Fibroblast of skin of back (primary cell): ENCODE results near the gene ADTRP.
"Not testable (repeated sequence)": the region's sequence is repeated elsewhere in the genome, so short reads cannot be mapped to it uniquely, and the experiment has no call there.

ENCODE experiments used
- DNase-seq: peaks from one replicate; pipeline ENCODE4 v3.0.0-alpha.2; 2013

ADTRP gene

DNA sequence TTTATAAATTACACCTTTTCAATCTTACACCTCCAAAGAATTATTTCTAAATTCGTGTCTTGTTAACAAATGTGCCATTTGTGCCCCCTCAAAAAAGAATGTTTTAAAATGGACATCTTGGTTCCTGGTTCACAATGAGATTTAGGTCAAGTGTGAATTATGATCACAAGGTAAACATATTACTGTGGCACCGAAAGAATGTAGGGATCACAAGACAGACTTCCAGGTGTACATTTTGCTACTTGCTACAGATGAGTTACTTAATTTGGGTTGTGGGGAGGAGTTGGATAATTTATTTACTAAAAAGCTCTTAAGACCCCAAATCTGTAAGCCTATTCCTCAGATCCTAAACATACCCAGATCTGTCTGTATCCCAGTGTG lies 25.0 kb upstream of the ADTRP start:
- no peak for DNase-seq

GRCh38 chr6:11802886-11803590 lies 24.4 kb upstream of the ADTRP start:
- no peak for DNase-seq

- DNase-seq: not testable (repeated sequence)
Observed at GRCh38 chr6:11800531-11800930, 21.9 kb upstream of the ADTRP start.

DNA sequence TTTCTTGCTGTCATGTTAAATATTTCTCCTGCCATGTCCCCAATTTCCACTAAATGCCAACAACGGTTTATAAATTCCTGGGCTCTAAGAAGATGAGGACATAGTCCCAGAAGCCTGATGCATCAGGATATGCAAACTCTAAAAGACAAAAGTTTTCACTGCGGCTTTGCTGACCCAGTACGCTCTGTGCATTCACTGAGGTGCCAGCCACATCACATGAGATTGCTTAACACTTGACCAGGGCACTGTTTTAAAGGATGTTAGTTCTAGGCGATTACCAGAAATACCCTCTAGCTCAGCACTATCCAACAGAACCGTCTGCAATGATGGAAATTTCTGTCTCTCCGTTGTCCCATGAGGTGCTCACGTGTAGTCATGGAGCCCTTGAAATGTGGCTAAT lies 19.9 kb upstream of the ADTRP start:
- no peak for DNase-seq

- DNase-seq: no peak
Observed at GRCh38 chr6:11798096-11798495, 19.5 kb upstream of the ADTRP start.

- no peak for DNase-seq
Observed at GRCh38 chr6:11796829-11797228, 18.2 kb upstream of the ADTRP start.

GRCh38 chr6:11795403-11795802 lies 16.8 kb upstream of the ADTRP start:
- no peak for DNase-seq

- no peak for DNase-seq
Observed at GRCh38 chr6:11793277-11793676, 14.7 kb upstream of the ADTRP start.

GRCh38 chr6:11791354-11792107 lies 12.9 kb upstream of the ADTRP start:
- no peak for DNase-seq

DNA sequence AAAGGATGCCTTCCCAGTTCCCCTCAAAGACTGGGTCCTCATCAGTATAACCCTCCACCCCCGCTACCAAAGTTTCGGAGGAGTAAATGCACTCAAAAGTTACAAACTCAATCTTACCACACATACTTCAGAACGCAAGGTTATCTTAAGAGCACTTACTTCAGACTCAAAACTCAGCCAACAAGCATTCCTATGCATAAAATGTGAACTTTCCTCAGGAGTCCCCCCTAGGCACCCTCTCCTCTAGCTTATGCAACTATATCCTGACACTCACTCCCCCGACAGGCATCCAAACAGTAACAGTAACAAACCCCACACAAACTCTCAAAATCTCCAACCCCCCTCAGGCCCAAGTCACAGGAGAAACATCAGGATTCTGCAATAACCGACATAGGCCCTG lies 11.1 kb upstream of the ADTRP start:
- no peak for DNase-seq

DNA sequence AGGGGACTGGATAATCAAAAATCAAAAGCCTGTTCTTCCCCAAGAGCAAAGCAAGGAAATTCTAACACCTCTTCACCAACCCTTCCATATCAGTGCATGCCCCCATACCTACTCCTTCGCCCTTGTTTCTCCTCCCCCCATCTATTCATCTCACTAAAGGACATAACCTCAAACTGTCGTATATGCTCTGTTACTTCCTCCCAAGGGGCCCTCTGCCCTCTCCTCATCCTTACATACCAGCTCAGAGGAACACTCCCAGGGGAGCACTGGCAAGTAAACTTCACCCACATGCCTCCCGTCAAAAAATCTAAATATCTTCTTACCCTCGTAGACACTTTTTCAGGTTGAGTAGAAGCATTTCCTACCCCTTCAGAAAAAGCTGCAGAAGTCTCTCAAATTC lies 9.4 kb upstream of the ADTRP start:
- DNase-seq: no peak

DNA sequence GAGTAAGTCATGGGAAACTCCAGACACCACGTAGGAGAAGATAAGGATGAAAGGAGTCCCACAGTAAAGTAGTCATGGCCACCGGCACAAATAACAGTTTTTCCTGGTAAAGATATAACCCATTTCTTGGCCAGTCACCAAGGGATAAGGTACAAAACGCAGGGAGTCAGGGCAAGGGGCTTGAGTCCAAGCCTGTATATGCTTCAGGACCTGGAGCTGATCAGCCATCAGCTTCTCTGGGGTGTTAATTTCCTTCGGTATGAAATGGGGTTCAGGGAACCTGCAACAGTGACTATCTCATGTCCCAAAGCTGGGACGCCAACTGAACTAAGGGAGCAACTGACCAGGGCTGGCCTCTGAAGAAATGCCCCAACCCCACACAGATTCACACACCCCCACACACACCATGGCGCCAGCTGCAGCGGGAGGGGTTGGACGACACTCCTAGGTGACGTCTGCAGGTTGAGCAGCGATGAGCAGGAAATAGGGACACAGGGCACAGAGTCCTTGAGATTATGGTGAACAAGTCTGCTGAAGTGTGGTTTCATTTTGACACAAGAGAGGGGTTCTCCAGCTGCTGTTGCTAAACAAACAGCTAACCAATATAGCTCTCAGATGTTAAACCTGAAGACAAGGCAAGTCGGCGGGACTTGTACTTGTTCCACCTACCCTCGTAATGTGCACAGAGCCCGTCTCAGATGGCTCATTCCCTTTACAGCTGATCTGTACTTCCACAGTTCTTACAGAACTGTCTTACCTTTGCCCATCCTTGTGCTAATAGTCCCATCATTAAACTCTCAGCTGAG lies 7.4 kb upstream of the ADTRP start:
- no peak for DNase-seq

GRCh38 chr6:11785415-11785773 lies 6.8 kb upstream of the ADTRP start:
- no peak for DNase-seq

DNA sequence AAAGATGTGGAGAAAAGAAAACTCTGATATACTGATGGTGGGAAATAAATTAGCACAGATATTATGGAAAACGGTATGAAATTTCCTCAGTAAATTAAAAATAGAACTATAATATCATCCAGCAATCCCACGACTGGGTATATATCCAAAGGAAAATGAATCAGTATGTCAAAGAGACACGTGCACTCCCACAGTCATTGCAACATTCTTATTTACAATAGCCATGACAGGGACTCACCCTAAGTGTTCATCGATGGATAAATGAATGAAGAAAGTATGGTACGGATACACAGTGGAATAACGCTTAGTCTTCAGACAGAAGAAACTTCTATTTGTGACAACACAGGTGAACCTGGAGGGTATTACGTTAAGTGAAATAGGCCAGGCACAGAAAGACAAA lies 5.7 kb upstream of the ADTRP start:
- no peak for DNase-seq

DNA sequence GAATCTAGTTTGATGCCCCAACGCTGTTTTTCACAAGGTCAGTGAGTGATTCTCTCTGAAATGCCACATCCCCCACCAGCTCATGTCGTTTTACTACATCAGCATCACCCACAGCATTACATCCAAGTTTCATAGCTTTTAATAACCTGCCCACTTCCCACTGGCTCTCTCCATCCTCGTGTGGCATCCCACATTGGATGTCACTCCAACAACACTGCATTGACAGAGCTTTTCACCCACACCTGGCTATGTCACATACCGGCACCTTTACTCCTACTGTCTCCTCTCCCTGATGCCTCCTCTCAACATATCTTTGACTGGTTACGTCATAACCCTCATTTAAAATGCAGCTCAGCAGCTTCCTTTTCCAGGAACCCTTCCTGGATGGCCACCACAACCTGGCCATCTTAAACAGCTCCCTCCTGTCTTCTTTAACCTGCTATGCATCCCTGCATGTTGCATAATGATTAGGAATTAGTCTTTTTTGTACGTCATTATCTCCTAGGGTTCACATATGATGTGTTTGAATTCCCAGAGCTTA lies 5.0 kb upstream of the ADTRP start:
- no peak for DNase-seq

DNA sequence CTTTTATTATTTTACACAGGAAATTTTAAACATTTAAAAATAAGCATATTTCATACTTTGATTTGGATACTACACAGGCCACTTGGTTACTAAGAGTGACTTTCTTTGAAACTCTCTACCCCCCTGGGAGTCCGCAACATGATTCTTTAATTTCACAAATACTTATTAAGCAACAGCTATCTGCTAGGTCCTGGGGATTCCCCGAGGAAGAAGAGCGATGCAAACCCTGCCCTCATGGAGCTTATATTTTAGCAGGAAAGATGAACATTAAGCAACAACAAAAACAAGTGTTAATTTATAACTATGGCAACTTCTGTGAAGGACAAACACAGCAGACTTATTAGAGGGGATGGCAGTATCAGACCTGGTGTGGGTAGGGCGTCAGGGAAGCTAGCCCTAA lies 3.9 kb upstream of the ADTRP start:
- no peak for DNase-seq

DNA sequence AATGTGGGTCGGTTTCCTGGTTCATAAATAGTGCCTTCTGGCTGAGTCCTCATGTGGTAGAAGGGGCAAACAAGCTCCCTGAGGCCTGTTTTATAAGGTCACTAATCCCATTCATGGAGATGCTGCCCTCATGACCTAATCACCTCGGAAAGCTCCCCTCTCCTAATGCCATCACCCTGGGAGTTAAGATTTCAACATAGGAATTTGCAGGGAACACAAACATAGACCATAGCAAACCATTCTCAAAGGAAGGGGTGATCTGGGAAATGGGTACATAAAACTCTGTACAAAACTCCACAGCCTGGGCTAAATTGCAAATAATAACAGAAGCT lies 1.5 kb upstream of the ADTRP start:
- no peak for DNase-seq

GRCh38 chr6:11779329-11780096 lies 910 bp upstream of the ADTRP start:
- DNase-seq: no peak

DNA sequence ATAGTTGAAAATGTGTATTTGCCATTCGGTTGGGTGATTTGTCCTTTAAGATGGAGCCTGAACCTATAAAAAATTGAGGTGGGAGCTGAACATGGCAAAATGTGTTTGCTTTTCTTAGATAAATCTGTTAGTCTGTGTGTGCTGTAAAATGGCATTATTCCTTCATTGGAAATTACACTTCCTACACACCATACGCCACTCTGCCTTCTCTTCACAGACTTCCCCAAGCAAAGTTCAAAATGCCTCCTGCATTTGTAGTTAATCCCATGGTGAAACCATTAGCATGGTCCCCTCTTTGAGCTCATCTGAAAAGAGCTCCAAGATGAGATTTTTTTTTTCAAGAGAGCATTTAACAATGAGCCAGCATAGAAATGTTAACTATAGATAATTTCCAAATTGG lies 567 bp downstream of the ADTRP start:
- no peak for DNase-seq

DNA sequence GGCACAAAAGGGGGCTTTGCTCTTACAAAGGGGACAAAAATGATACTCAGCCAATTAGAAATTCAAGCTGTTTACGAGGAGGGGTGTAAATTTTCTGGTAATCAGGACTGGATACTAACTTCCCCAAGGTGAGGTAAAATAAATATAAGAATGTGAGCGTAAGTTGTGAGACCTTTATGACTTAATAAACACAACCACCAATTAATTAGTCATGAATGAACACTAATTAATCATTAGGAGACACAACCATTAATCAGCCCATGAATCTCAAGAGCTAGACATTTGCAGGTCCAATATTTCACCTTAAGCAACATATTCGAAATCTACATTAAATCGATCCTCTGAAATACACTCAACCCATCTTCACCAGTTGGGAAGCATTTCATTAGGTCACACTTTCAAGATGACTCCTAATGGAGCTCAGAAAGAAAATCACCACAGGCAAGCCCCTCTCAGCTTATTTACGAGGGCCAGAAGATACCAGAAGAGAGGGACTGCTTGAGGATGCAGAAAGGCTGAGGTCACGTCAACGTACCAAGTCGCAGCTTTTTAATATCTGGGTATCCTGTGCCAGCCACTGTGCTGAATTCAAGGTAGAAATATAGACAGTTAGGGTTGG lies 2.7 kb downstream of the ADTRP start:
- no peak for DNase-seq

DNA sequence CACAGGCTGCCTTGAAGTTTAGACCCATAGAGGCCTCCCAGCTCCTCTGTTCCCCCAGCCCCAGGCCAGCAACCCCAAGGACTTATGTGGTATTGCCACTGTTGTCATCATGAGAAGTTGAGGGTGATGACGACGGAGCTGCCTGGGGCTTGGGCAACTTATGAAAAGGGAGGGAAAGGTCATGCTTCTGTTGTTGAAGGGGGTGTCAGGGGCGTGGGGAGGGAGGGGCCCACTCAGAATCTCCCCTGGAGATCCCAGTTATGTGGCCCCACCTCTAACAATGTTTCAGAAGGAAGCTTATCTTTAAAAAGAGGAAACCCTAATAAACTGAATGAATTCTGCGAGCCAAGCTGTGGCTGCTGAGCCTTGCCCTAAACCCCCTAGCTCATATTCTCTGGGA lies 4.2 kb downstream of the ADTRP start:
- no peak for DNase-seq

DNA sequence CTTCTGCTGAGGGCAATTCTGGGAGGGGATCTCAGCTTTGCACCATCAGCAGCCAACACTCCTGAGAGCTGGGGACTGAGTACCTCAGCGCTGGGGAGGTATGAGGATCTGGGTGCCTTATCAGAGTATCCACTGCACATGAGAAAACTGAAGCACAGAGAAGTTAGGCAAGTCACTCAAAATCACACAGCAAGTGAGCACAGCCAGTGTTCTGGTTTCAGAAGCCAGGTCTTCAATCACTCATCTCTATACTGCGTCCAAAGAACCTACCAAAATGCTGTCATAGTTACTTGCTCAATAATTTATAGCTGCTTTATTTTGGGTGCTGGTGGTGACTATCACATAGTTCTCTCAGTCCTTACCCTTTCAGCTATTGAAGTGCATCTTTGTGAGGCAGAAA lies 5.0 kb downstream of the ADTRP start:
- no peak for DNase-seq
